ENCODE results near the gene BRD9. TPM values are rescaled to one million over a fixed set of nuclear protein-coding genes. Genes with fewer than 3 reads are reported as not detected.
A peak's percentile ranks its signal among the peaks of the same experiment; 100 is the strongest.

BRD9 gene
- total and polyA plus RNA-seq, 2 of the 13 experiments (the other 11 are each of a cell fraction or from before 2014, with no cell fraction given), result 5.2 to 22.9 TPM

DNA sequence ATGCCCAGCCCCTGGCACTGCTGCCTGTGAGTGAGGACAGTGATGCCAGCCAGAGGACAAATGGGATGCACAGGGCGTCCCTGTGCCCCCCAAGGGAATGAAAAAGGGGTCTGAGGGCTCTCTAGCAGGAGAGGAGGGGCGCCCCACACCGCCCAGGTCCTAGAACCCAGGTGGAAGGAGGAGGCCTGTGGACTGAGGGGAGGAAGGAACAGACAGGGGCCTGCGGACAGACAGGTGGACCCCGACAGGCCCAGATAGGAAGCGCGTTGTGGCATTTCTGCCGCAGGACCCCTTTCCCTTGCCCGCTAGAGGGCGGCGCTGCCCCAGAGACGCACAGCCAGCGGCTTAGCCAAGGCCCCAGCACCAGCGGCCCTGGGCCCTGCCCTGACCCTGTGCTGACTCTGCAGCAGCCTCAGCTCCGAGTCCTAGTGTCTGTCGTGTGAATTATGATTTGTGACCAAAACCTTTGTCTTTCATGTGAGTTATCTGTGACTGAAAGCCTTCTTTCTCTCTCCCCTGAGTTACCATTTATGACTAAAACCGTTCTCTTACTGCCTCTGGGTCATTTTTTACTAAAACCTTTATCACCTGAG lies 30.8 kb upstream of the BRD9 start (continued):
- TF ChIP-seq ZNF256 (CRISPR knock-in tag; conservative IDR thresholded peaks at IDR 0.05), result no peak
- TF ChIP-seq, protein P1, sequence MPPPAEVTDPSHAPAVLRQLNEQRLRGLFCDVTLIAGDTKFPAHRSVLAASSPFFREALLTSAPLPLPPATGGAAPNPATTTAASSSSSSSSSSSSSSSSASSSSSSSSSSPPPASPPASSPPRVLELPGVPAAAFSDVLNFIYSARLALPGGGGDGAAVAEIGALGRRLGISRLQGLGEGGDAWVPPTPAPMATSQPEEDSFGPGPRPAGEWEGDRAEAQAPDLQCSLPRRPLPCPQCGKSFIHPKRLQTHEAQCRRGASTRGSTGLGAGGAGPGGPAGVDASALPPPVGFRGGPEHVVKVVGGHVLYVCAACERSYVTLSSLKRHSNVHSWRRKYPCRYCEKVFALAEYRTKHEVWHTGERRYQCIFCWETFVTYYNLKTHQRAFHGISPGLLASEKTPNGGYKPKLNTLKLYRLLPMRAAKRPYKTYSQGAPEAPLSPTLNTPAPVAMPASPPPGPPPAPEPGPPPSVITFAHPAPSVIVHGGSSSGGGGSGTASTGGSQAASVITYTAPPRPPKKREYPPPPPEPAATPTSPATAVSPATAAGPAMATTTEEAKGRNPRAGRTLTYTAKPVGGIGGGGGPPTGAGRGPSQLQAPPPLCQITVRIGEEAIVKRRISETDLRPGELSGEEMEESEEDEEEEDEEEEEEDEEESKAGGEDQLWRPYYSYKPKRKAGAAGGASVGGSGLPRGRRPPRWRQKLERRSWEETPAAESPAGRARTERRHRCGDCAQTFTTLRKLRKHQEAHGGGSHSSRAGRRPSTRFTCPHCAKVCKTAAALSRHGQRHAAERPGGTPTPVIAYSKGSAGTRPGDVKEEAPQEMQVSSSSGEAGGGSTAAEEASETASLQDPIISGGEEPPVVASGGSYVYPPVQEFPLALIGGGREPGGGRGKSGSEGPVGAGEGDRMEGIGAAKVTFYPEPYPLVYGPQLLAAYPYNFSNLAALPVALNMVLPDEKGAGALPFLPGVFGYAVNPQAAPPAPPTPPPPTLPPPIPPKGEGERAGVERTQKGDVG (CRISPR knock-in tag; IDR thresholded peaks at IDR 0.05; ENCODE audit: borderline replicate concordance), result no peak
- TF ChIP-seq ZNF598 (CRISPR knock-in tag; IDR thresholded peaks at IDR 0.05; ENCODE audit: borderline replicate concordance), result no peak
- TF ChIP-seq, protein P2, sequence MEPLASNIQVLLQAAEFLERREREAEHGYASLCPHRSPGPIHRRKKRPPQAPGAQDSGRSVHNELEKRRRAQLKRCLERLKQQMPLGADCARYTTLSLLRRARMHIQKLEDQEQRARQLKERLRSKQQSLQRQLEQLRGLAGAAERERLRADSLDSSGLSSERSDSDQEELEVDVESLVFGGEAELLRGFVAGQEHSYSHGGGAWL (CRISPR knock-in tag; IDR thresholded peaks at IDR 0.05), result no peak
- TF ChIP-seq, protein P3, sequence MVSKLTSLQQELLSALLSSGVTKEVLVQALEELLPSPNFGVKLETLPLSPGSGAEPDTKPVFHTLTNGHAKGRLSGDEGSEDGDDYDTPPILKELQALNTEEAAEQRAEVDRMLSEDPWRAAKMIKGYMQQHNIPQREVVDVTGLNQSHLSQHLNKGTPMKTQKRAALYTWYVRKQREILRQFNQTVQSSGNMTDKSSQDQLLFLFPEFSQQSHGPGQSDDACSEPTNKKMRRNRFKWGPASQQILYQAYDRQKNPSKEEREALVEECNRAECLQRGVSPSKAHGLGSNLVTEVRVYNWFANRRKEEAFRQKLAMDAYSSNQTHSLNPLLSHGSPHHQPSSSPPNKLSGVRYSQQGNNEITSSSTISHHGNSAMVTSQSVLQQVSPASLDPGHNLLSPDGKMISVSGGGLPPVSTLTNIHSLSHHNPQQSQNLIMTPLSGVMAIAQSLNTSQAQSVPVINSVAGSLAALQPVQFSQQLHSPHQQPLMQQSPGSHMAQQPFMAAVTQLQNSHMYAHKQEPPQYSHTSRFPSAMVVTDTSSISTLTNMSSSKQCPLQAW (CRISPR knock-in tag; IDR thresholded peaks at IDR 0.05), result no peak
- no peak for TF ChIP-seq ZNF674 (CRISPR knock-in tag; IDR thresholded peaks at IDR 0.05; ENCODE audit: low read depth)
- peak; percentile 74 for TF ChIP-seq ZFX (CRISPR knock-in tag; IDR thresholded peaks at IDR 0.05; ENCODE audit: low read depth)
- TF ChIP-seq, protein P4, sequence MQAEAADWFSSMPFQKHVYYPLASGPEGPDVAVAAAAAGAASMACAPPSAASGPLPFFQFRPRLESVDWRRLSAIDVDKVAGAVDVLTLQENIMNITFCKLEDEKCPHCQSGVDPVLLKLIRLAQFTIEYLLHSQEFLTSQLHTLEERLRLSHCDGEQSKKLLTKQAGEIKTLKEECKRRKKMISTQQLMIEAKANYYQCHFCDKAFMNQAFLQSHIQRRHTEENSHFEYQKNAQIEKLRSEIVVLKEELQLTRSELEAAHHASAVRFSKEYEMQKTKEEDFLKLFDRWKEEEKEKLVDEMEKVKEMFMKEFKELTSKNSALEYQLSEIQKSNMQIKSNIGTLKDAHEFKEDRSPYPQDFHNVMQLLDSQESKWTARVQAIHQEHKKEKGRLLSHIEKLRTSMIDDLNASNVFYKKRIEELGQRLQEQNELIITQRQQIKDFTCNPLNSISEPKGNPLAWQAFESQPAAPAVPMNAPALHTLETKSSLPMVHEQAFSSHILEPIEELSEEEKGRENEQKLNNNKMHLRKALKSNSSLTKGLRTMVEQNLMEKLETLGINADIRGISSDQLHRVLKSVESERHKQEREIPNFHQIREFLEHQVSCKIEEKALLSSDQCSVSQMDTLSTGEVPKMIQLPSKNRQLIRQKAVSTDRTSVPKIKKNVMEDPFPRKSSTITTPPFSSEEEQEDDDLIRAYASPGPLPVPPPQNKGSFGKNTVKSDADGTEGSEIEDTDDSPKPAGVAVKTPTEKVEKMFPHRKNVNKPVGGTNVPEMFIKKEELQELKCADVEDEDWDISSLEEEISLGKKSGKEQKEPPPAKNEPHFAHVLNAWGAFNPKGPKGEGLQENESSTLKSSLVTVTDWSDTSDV (CRISPR knock-in tag; IDR thresholded peaks at IDR 0.05), result no peak
- TF ChIP-seq ZNF615 (CRISPR knock-in tag; IDR thresholded peaks at IDR 0.05; ENCODE audit: borderline replicate concordance), result no peak
- TF ChIP-seq, protein P5, sequence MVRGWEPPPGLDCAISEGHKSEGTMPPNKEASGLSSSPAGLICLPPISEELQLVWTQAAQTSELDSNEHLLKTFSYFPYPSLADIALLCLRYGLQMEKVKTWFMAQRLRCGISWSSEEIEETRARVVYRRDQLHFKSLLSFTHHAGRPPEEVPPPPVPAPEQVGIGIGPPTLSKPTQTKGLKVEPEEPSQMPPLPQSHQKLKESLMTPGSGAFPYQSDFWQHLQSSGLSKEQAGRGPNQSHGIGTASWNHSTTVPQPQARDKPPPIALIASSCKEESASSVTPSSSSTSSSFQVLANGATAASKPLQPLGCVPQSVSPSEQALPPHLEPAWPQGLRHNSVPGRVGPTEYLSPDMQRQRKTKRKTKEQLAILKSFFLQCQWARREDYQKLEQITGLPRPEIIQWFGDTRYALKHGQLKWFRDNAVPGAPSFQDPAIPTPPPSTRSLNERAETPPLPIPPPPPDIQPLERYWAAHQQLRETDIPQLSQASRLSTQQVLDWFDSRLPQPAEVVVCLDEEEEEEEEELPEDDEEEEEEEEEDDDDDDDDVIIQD (CRISPR knock-in tag; IDR thresholded peaks at IDR 0.05; ENCODE audit: low read depth), result 0 out of 2 replicates have a peak, but pooled peaks have one; percentile 29
- no peak for TF ChIP-seq EEA1 (CRISPR knock-in tag; IDR thresholded peaks at IDR 0.05; ENCODE audit: borderline replicate concordance)
- peak; percentile 20 for TF ChIP-seq YY1 (IDR thresholded peaks at IDR 0.05; ENCODE audit: insufficient read depth, insufficient replicate concordance, low read depth, low read length)
- no peak for TF ChIP-seq ATM (IDR thresholded peaks at IDR 0.05; ENCODE audit: borderline replicate concordance)
- TF ChIP-seq, protein P6, sequence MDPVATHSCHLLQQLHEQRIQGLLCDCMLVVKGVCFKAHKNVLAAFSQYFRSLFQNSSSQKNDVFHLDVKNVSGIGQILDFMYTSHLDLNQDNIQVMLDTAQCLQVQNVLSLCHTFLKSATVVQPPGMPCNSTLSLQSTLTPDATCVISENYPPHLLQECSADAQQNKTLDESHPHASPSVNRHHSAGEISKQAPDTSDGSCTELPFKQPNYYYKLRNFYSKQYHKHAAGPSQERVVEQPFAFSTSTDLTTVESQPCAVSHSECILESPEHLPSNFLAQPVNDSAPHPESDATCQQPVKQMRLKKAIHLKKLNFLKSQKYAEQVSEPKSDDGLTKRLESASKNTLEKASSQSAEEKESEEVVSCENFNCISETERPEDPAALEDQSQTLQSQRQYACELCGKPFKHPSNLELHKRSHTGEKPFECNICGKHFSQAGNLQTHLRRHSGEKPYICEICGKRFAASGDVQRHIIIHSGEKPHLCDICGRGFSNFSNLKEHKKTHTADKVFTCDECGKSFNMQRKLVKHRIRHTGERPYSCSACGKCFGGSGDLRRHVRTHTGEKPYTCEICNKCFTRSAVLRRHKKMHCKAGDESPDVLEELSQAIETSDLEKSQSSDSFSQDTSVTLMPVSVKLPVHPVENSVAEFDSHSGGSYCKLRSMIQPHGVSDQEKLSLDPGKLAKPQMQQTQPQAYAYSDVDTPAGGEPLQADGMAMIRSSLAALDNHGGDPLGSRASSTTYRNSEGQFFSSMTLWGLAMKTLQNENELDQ (CRISPR knock-in tag; IDR thresholded peaks at IDR 0.05; ENCODE audit: borderline replicate concordance), result no peak
- TF ChIP-seq ZNF333 (CRISPR knock-in tag; IDR thresholded peaks at IDR 0.05; ENCODE audit: borderline replicate concordance), result no peak
- no peak for TF ChIP-seq NFKBIZ (CRISPR knock-in tag; IDR thresholded peaks at IDR 0.05)

All from HepG2 (cell line).